ENCODE measurements around the gene SLC35C1.
A peak's percentile ranks its signal among the peaks of the same experiment; 100 is the strongest.

SLC35C1 gene

DNA sequence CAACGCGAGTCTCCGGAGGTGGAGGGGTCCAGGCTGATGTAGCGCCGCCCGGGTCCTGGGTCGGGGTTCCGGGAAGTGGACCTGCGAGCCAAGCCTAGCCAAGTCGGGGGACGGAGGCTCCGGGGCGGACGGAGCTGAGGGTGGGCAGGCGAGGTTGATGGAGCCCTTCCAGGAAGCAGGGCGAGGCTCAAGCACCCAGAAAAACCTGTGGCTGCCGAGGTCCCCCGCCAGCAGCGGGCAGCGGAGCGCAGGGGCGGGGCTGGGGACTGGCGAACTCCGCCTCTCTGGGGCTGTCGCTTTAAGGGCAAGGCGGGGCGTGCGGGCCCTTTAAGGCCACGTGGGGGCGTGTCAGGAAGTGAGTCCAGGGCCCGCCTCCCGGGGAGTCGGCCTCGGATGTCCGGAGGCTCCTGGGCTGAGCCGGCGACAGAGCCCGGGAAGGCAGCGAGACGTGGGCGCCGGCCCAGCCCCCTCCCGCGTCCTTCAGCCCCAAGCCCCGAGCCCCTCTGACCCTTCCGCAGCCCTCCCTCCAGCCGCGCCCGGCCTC, at the start of gene SLC35C1:
Gene SLC35C1, plus strand, starts transcription at position 389 of the 544 bp plus-strand sequence. CDS start 653 bp downstream, outside the sequence.
- H3K36me3 Mint-ChIP-seq: peaks cover 3% of the 10 kb centered on the region
- H3K4me1 Mint-ChIP-seq: peaks cover 33% of the 10 kb centered on the region
- no peaks in the 10 kb centered on the region for H3K27me3 Mint-ChIP-seq
- H3K9me3 Mint-ChIP-seq: no peaks in the 10 kb centered on the region
- peak within 1 kb of the TSS; percentile 96 for H3K27ac Mint-ChIP-seq
- H3K4me3 Mint-ChIP-seq: peak within 1 kb of the TSS; percentile 99
- ATAC-seq (ENCODE audit: low read depth): peak; percentile 94
- peak; percentile 95 for DNase-seq (ENCODE audit: low spot score in 2 of 2)

- Mint-ChIP-seq H3K4me3 (no peak overlapping the region), H3K27ac (no peak overlapping the region), H3K4me1 (no peaks in the 10 kb centered on the region), H3K36me3 (peaks cover 2% of the 10 kb centered on the region), H3K27me3 (peaks cover 35% of the 10 kb centered on the region), H3K9me3 (no peaks in the 10 kb centered on the region)
- DNase-seq (ENCODE audit: low spot score in 2 of 2) (no peak), ATAC-seq (ENCODE audit: low read depth) (no peak)
Observed at GRCh38 chr11:45755281-45755859, 49.6 kb upstream of the SLC35C1 start.

DNA sequence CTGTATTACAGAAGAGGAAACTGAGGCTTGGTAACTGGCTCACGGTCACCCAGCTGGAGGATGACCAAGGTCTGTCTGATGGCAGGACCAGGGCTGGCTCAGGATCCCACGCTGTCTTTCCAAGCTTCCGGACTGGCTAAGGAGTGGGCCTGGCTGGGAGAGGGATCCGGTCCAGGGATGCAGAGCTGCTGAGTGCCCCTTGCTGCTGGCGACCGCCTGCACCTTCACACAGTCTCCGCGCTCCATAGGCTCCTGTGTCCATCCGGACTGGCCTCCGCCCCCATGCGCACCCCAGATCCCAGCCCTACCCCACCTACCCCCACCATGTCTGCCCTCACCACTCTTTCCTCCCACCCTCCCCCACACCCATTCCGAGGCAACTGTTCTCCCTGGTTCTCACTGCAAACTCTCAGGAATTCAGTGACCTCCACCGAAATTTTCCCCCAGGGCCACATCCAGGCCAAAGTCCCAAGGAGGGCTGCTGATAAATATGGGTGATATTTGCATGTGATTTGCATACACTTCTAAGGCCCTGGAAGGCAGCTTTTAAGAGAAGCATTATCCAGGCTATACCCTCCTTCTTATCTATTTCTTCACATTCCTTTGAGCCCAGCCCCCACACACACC, 48.5 kb upstream of the SLC35C1 start:
- ATAC-seq (ENCODE audit: low read depth) (no peak), DNase-seq (ENCODE audit: low spot score in 2 of 2) (no peak)
- Mint-ChIP-seq H3K4me3 (no peak overlapping the region), H3K27ac (no peak overlapping the region), H3K27me3 (peaks cover 27% of the 10 kb centered on the region), H3K4me1 (no peaks in the 10 kb centered on the region), H3K36me3 (no peaks in the 10 kb centered on the region), H3K9me3 (no peaks in the 10 kb centered on the region)

- no peak for DNase-seq (ENCODE audit: low spot score in 2 of 2)
- no peak overlapping the region for H3K27ac Mint-ChIP-seq
- H3K9me3 Mint-ChIP-seq: no peaks in the 10 kb centered on the region
- ATAC-seq (ENCODE audit: low read depth): no peak
- H3K4me1 Mint-ChIP-seq: peaks cover 2% of the 10 kb centered on the region
- H3K27me3 Mint-ChIP-seq: peaks cover 28% of the 10 kb centered on the region
- no peak overlapping the region for H3K4me3 Mint-ChIP-seq
- no peaks in the 10 kb centered on the region for H3K36me3 Mint-ChIP-seq
Observed at GRCh38 chr11:45757672-45758071, 47.3 kb upstream of the SLC35C1 start.

DNA sequence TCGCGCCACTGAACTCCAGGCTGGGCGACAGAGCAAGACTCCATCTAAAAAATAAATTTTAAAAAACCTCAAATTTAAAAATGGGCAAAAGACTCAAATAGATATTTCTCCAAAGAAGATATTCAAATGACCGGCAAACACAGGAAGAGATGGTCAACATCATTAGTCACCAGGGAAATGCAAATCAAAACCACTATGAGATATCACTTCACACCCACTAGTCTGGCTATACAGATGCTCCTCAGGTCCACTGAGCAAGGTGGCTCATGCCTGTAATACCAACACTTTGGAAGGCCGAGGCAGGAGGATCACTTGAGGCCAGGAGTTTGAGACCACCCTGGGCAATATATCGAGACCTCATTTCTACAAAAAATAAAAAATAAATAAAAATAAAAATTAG, 43.3 kb upstream of the SLC35C1 start:
- H3K9me3 Mint-ChIP-seq: peaks cover 1% of the 10 kb centered on the region
- no peak overlapping the region for H3K4me3 Mint-ChIP-seq
- peaks cover 2% of the 10 kb centered on the region for H3K4me1 Mint-ChIP-seq
- no peak for ATAC-seq (ENCODE audit: low read depth)
- no peak overlapping the region for H3K27ac Mint-ChIP-seq
- DNase-seq (ENCODE audit: low spot score in 2 of 2): no peak
- no peaks in the 10 kb centered on the region for H3K36me3 Mint-ChIP-seq
- H3K27me3 Mint-ChIP-seq: peaks cover 33% of the 10 kb centered on the region

- Mint-ChIP-seq H3K4me3 (no peak overlapping the region), H3K36me3 (no peaks in the 10 kb centered on the region), H3K27ac (no peak overlapping the region), H3K4me1 (peaks cover 2% of the 10 kb centered on the region), H3K27me3 (peaks cover 21% of the 10 kb centered on the region), H3K9me3 (peaks cover 1% of the 10 kb centered on the region)
- DNase-seq (ENCODE audit: low spot score in 2 of 2) (no peak), ATAC-seq (ENCODE audit: low read depth) (no peak)
Observed at GRCh38 chr11:45765107-45765668, 39.8 kb upstream of the SLC35C1 start.

DNA sequence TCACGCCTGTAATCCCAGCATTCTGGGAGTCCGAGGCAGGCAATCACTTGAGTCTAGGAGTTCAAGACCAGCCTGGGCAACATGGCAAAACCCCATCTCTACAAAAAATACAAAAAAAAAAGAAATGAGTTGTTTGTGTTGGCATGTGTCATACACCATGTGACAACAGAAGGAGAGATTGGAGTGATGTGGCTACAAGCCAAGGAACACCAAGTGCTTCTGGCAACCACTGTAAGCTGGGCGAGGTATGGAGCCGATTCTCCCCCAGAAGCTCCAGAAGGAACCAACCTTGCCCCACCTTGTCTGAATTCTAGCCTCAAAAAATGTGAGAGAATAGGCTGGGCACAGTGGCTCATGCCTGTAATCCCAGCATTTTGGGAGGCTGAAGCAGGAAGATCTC, 39.1 kb upstream of the SLC35C1 start:
- Mint-ChIP-seq H3K27me3 (peaks cover 22% of the 10 kb centered on the region), H3K4me1 (peaks cover 3% of the 10 kb centered on the region), H3K36me3 (no peaks in the 10 kb centered on the region), H3K27ac (no peak overlapping the region), H3K4me3 (no peak overlapping the region), H3K9me3 (peaks cover 1% of the 10 kb centered on the region)
- ATAC-seq (ENCODE audit: low read depth): no peak
- no peak for DNase-seq (ENCODE audit: low spot score in 2 of 2)

DNA sequence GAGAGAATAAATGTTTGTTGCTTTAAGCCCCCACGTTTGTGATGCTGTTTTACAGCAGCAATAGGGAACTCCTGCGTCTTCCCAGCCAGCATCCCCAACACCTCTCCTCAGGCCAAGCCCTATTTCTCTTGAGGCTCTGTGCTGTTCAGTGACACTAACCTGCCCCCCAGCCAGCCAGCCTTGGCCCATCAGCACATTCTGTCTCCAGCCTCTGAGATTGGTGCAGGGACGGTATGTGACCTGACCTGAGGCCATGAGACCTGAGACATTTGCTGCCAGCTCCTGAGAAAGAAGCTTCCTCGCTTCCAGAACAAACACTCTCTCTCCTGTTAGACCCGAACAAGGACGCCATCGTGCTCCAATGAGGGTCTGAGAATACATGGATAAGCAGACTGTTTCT, 38.5 kb upstream of the SLC35C1 start:
- no peak overlapping the region for H3K27ac Mint-ChIP-seq
- H3K4me1 Mint-ChIP-seq: peaks cover 8% of the 10 kb centered on the region
- DNase-seq (ENCODE audit: low spot score in 2 of 2) (no peak), ATAC-seq (ENCODE audit: low read depth) (no peak)
- no peak overlapping the region for H3K4me3 Mint-ChIP-seq
- H3K36me3 Mint-ChIP-seq: no peaks in the 10 kb centered on the region
- H3K9me3 Mint-ChIP-seq: peaks cover 1% of the 10 kb centered on the region
- H3K27me3 Mint-ChIP-seq: peaks cover 25% of the 10 kb centered on the region

DNA sequence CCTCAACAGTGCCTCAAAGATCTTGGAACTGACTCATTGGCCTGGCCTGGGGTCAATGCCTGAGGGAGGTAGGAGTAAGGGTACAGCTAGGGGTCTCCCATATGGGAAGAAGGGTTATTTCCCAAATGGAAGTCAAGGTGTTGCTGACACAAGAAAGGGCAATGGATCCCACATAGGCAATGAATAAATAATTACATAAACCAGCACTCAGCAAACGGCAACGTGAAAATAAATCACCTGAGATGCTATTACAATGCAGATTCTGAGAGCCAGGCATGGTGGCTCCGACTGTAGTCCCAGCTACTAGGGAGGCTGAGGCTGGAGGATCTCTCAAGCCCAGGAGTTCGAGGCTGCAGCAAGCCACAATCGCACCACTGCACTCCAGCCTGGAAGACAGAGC, 36.5 kb upstream of the SLC35C1 start:
- Mint-ChIP-seq H3K4me1 (peaks cover 8% of the 10 kb centered on the region), H3K36me3 (no peaks in the 10 kb centered on the region), H3K27me3 (peaks cover 16% of the 10 kb centered on the region)

DNA sequence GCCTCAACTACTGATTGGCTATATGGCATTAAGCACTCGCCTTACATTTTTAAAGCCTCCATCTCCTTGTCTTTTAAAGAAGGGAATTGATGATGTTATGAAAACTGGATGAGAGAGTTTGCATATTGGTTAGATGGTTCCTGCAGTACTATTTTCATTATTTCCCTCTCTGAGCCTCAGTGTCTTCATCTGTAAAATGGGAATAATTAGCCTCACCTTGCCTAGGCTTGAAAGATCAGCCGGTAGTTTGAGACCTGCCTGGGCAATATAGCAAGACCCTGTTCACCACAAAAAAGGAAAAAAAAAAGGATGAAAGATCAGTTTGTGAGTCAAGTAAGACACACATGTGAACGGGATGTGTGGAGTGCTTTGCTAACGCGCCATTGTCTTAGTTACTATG, 35.0 kb upstream of the SLC35C1 start:
- Mint-ChIP-seq H3K9me3 (no peaks in the 10 kb centered on the region), H3K4me1 (peaks cover 8% of the 10 kb centered on the region), H3K27ac (peak overlapping the region; percentile 14), H3K27me3 (peaks cover 11% of the 10 kb centered on the region), H3K4me3 (no peak overlapping the region), H3K36me3 (no peaks in the 10 kb centered on the region)
- no peak for DNase-seq (ENCODE audit: low spot score in 2 of 2)
- ATAC-seq (ENCODE audit: low read depth): no peak

More for the DNA sequence above, 36.5 kb upstream of the SLC35C1 start:
- ATAC-seq (ENCODE audit: low read depth) (no peak), DNase-seq (ENCODE audit: low spot score in 2 of 2) (no peak)
- Mint-ChIP-seq H3K9me3 (no peaks in the 10 kb centered on the region), H3K27ac (no peak overlapping the region), H3K4me3 (no peak overlapping the region)

GRCh38 chr11:45771193-45771565, 33.8 kb upstream of the SLC35C1 start:
- DNase-seq (ENCODE audit: low spot score in 2 of 2): peak; percentile 69 to 83
- H3K9me3 Mint-ChIP-seq: no peaks in the 10 kb centered on the region
- peak; percentile 62 for ATAC-seq (ENCODE audit: low read depth)
- H3K27me3 Mint-ChIP-seq: peaks cover 9% of the 10 kb centered on the region
- peak overlapping the region; percentile 45 for H3K27ac Mint-ChIP-seq
- peak overlapping the region; percentile 88 for H3K4me3 Mint-ChIP-seq
- no peaks in the 10 kb centered on the region for H3K36me3 Mint-ChIP-seq
- H3K4me1 Mint-ChIP-seq: peaks cover 8% of the 10 kb centered on the region

- ATAC-seq (ENCODE audit: low read depth) (peak; percentile 78), DNase-seq (ENCODE audit: low spot score in 2 of 2) (peak; percentile 72 to 74)
- Mint-ChIP-seq H3K4me1 (peaks cover 8% of the 10 kb centered on the region), H3K9me3 (no peaks in the 10 kb centered on the region), H3K4me3 (peak overlapping the region; percentile 88), H3K27ac (peak overlapping the region; percentile 45), H3K27me3 (peaks cover 11% of the 10 kb centered on the region), H3K36me3 (no peaks in the 10 kb centered on the region)
Observed at GRCh38 chr11:45771566-45772448, 33.1 kb upstream of the SLC35C1 start.

GRCh38 chr11:45772449-45772774, 32.5 kb upstream of the SLC35C1 start:
- DNase-seq (ENCODE audit: low spot score in 2 of 2) (no peak), ATAC-seq (ENCODE audit: low read depth) (no peak)
- Mint-ChIP-seq H3K9me3 (no peaks in the 10 kb centered on the region), H3K27me3 (peaks cover 11% of the 10 kb centered on the region), H3K4me3 (peak overlapping the region; percentile 88), H3K36me3 (no peaks in the 10 kb centered on the region), H3K27ac (no peak overlapping the region), H3K4me1 (peaks cover 8% of the 10 kb centered on the region)
